NT2/D1 (cell line): ENCODE measurements around the gene TRABD2A.

Experiments
- YY1 ChIP-seq: IDR thresholded peaks from 2 replicates; pipeline ENCODE4 v1.6.1; 2011; ENCODE audit not compliant: insufficient read length, insufficient read depth
- ZNF274 ChIP-seq: IDR thresholded peaks from 2 replicates; pipeline ENCODE4 v1.6.1; 2011; ENCODE audit warnings: mild to moderate bottlenecking, low read depth, low read length

DNA sequence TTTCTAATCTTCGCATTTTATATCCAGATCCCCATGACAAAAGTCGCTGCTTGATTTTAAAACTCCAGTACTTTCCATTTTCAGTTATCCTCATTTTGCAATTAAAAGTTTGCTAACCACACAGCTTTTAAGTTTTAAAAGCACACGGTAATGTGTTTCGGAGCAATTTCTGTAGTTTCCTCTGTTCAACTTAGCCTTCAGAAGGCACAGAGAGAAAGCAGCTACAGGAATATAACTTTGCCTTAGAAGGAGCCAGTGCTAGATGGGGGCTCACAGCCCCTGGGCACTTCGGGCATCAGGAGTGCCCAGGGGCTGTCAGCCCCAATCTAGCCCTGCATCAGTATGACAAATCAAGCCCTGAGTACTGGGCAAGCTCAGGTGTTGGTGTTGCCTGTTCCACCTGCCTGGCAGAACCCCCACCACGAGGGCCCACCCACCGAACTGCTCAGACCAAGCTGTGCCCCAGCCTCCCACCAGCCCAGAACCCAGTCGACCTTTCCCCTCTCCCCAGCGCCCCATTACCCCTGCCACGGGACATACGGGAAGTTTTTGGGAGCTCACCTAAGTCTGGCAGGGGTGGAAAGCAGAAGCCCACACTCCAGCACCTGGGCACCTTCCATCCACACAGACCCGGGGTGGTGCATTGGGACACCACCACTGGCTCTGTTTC, 47.3 kb downstream of the TRABD2A start:
- TF ChIP-seq ZNF274 (no peak), YY1 (no peak)
